ENCODE measurements around the gene NAALADL2.

Gene NAALADL2

GRCh38 chr3:174884776-174885568 lies 25.8 kb downstream of the NAALADL2 start:
- no peak for DNase-seq (ENCODE audit: low read depth)

GRCh38 chr3:174891524-174892203 lies 32.5 kb downstream of the NAALADL2 start:
- no peak for DNase-seq (ENCODE audit: low read depth)

GRCh38 chr3:174907027-174907426 lies 47.9 kb downstream of the NAALADL2 start:
- no peak for DNase-seq (ENCODE audit: low read depth)

- no peak for DNase-seq (ENCODE audit: low read depth)
These were observed 48.7 kb downstream of the NAALADL2 start for GRCh38 chr3:174907628-174908407.

GRCh38 chr3:174931473-174932353 lies 72.6 kb downstream of the NAALADL2 start:
- DNase-seq (ENCODE audit: low read depth): no peak

- no peak for DNase-seq (ENCODE audit: low read depth)
These were observed 77.5 kb downstream of the NAALADL2 start for GRCh38 chr3:174936590-174936989.

GRCh38 chr3:174937478-174937877 lies 78.3 kb downstream of the NAALADL2 start:
- no peak for DNase-seq (ENCODE audit: low read depth)

- DNase-seq (ENCODE audit: low read depth): no peak
These were observed 79.0 kb downstream of the NAALADL2 start for GRCh38 chr3:174938102-174938501.

GRCh38 chr3:174940151-174940550 lies 81.0 kb downstream of the NAALADL2 start:
- DNase-seq (ENCODE audit: low read depth): no peak

GRCh38 chr3:174945276-174945675 lies 86.1 kb downstream of the NAALADL2 start:
- DNase-seq (ENCODE audit: low read depth): no peak

GRCh38 chr3:174945951-174946350 lies 86.8 kb downstream of the NAALADL2 start:
- no peak for DNase-seq (ENCODE audit: low read depth)

- no peak for DNase-seq (ENCODE audit: low read depth)
These were observed 90.4 kb downstream of the NAALADL2 start for GRCh38 chr3:174949523-174949922.

- no peak for DNase-seq (ENCODE audit: low read depth)
These were observed 91.9 kb downstream of the NAALADL2 start for GRCh38 chr3:174951034-174951433.

- DNase-seq (ENCODE audit: low read depth): no peak
These were observed 92.4 kb downstream of the NAALADL2 start for GRCh38 chr3:174951498-174952005.

- DNase-seq (ENCODE audit: low read depth): no peak
These were observed 93.9 kb downstream of the NAALADL2 start for GRCh38 chr3:174953068-174953467.

GRCh38 chr3:174955513-174956016 lies 96.4 kb downstream of the NAALADL2 start:
- DNase-seq (ENCODE audit: low read depth): no peak

- no peak for DNase-seq (ENCODE audit: low read depth)
These were observed 97.9 kb downstream of the NAALADL2 start for GRCh38 chr3:174957081-174957480.

- DNase-seq (ENCODE audit: low read depth): no peak
These were observed 98.4 kb downstream of the NAALADL2 start for GRCh38 chr3:174957551-174958001.

- DNase-seq (ENCODE audit: low read depth): no peak
These were observed 99.7 kb downstream of the NAALADL2 start for GRCh38 chr3:174958671-174959328.

- DNase-seq (ENCODE audit: low read depth): no peak
These were observed 100.5 kb downstream of the NAALADL2 start for GRCh38 chr3:174959556-174960065.
